MM.1S (cell line): ENCODE results near the gene TMEM63B.

Experiments
- DNase-seq: peaks from one replicate; pipeline ENCODE4 v3.0.0-alpha.2; 2015
- H2AFZ ChIP-seq: fragments of 300-600 bp; sonication (generic); 2 replicates; pipeline ENCODE4 v1.6.0; 2016; ENCODE audit warnings: antibody characterized with exemption, low read length
- H3F3A ChIP-seq: fragments of 300-600 bp; sonication (generic); 2 replicates; pipeline ENCODE4 v1.6.1; 2016; ENCODE audit warnings: mild to moderate bottlenecking, antibody characterized with exemption, low read length, moderate library complexity, mixed read lengths; ENCODE audit not compliant: insufficient read depth
- H3K27ac ChIP-seq: fragments of 300-600 bp; sonication (generic); 2 replicates; pipeline ENCODE4 v1.5.1; 2016; ENCODE audit warnings: mild to moderate bottlenecking, low read length
- H3K27me3 ChIP-seq: fragments of 300-600 bp; sonication (generic); replicated peaks from 2 replicates; pipeline ENCODE4 v1.6.0; 2016; ENCODE audit warnings: low read length; ENCODE audit not compliant: insufficient read depth
- H3K36me3 ChIP-seq: fragments of 300-600 bp; sonication (generic); replicated peaks from 2 replicates; pipeline ENCODE4 v1.6.1; 2016; ENCODE audit warnings: mild to moderate bottlenecking, low read length, mixed read lengths; ENCODE audit not compliant: insufficient read depth
- H3K4me1 ChIP-seq: fragments of 300-600 bp; sonication (generic); 2 replicates; pipeline ENCODE4 v1.6.1; 2016; ENCODE audit warnings: low read length, mixed read lengths
- H3K4me2 ChIP-seq: fragments of 300-600 bp; sonication (generic); 2 replicates; pipeline ENCODE4 v1.6.0; 2016; ENCODE audit warnings: low read depth, low read length
- H3K4me3 ChIP-seq: fragments of 300-600 bp; sonication (generic); 2 replicates; pipeline ENCODE4 v1.5.1; 2016; ENCODE audit warnings: low read length, mixed read lengths
- H3K79me2 ChIP-seq: fragments of 300-600 bp; sonication (generic); 2 replicates; pipeline ENCODE4 v1.6.1; 2016; ENCODE audit warnings: mixed run types, low read length, mixed read lengths
- H3K9ac ChIP-seq: fragments of 300-600 bp; sonication (generic); 2 replicates; pipeline ENCODE4 v1.6.1; 2016; ENCODE audit warnings: low read length, mixed read lengths
- H3K9me2 ChIP-seq: fragments of 300-600 bp; sonication (generic); replicated peaks from 2 replicates; pipeline ENCODE4 v1.6.1; 2016; ENCODE audit warnings: mild to moderate bottlenecking, low read length, mixed read lengths; ENCODE audit not compliant: insufficient read depth
- H3K9me3 ChIP-seq: fragments of 300-600 bp; sonication (generic); replicated peaks from 2 replicates; pipeline ENCODE4 v1.6.1; 2016; ENCODE audit warnings: mild to moderate bottlenecking, low read length, mixed read lengths; ENCODE audit not compliant: insufficient read depth
- H4K20me1 ChIP-seq: fragments of 300-600 bp; sonication (generic); 2 replicates; pipeline ENCODE4 v1.6.1; 2016; ENCODE audit warnings: mild to moderate bottlenecking, low read length, moderate library complexity, mixed read lengths; ENCODE audit not compliant: insufficient read depth
- CTCF ChIP-seq: fragments of 300-600 bp; sonication (generic); IDR thresholded peaks from 2 replicates; pipeline ENCODE4 v1.5.1; 2016; ENCODE audit warnings: antibody characterized with exemption, low read length, mixed read lengths
- EZH2 ChIP-seq: fragments of 300-600 bp; sonication (generic); optimal IDR thresholded peaks from 2 replicates; pipeline ENCODE3; 2017; ENCODE audit warnings: low read depth, mild to moderate bottlenecking, antibody characterized with exemption, low read length, mixed read lengths
- EZH2phosphoT487 ChIP-seq: fragments of 300-600 bp; sonication (generic); IDR thresholded peaks from 2 replicates; pipeline ENCODE4 v1.6.1; 2018; ENCODE audit warnings: antibody characterized with exemption, low read length

The TMEM63B gene

GRCh38 chr6:44176130-44176761 lies 48.9 kb downstream of the TMEM63B start:
- no peaks in the 10 kb centered on the region for H3F3A ChIP-seq
- H3K36me3 ChIP-seq, result no peaks in the 10 kb centered on the region
- H3K4me1 ChIP-seq, result no peaks in the 10 kb centered on the region
- no peaks in the 10 kb centered on the region for H3K9me3 ChIP-seq
- no peak for DNase-seq
- no peaks in the 10 kb centered on the region for H3K79me2 ChIP-seq
- TF ChIP-seq CTCF (no peak), EZH2 (no peak), EZH2phosphoT487 (no peak)
- no peaks in the 10 kb centered on the region for H4K20me1 ChIP-seq
- H3K4me3 ChIP-seq, result no peak overlapping the region
- no peak overlapping the region for H3K9ac ChIP-seq
- no peaks in the 10 kb centered on the region; the same call in none of the 2 replicates for H3K27me3 ChIP-seq
- no peaks in the 10 kb centered on the region for H3K9me2 ChIP-seq
- H3K27ac ChIP-seq, result no peak overlapping the region
- no peak overlapping the region for H3K4me2 ChIP-seq
- no peak overlapping the region for H2AFZ ChIP-seq

- H2AFZ ChIP-seq, result no peak overlapping the region
- no peaks in the 10 kb centered on the region for H3K36me3 ChIP-seq
- H3F3A ChIP-seq, result no peaks in the 10 kb centered on the region
- H3K4me2 ChIP-seq, result no peak overlapping the region
- no peaks in the 10 kb centered on the region for H3K4me1 ChIP-seq
- H3K9me3 ChIP-seq, result no peaks in the 10 kb centered on the region
- H4K20me1 ChIP-seq, result no peaks in the 10 kb centered on the region
- no peaks in the 10 kb centered on the region for H3K9me2 ChIP-seq
- TF ChIP-seq CTCF (no peak), EZH2phosphoT487 (no peak), EZH2 (no peak)
- H3K27ac ChIP-seq, result no peak overlapping the region
- DNase-seq, result no peak
- no peaks in the 10 kb centered on the region; the same call in none of the 2 replicates for H3K27me3 ChIP-seq
- H3K79me2 ChIP-seq, result no peaks in the 10 kb centered on the region
- H3K4me3 ChIP-seq, result no peak overlapping the region
- H3K9ac ChIP-seq, result no peak overlapping the region
Observed at GRCh38 chr6:44176762-44177509, 49.6 kb downstream of the TMEM63B start.

- no peak for DNase-seq
- H3K4me1 ChIP-seq, result no peaks in the 10 kb centered on the region
- TF ChIP-seq EZH2, result no peak
- no peak for TF ChIP-seq EZH2phosphoT487
- no peak for TF ChIP-seq CTCF
- H3K79me2 ChIP-seq, result no peaks in the 10 kb centered on the region
- H3K9me2 ChIP-seq, result no peaks in the 10 kb centered on the region
- H3F3A ChIP-seq, result no peaks in the 10 kb centered on the region
- no peaks in the 10 kb centered on the region; the same call in none of the 2 replicates for H3K27me3 ChIP-seq
- no peak overlapping the region for H3K4me3 ChIP-seq
- H2AFZ ChIP-seq, result no peak overlapping the region
- H3K9me3 ChIP-seq, result no peaks in the 10 kb centered on the region
- no peaks in the 10 kb centered on the region for H3K36me3 ChIP-seq
- H3K27ac ChIP-seq, result no peak overlapping the region
- H4K20me1 ChIP-seq, result no peaks in the 10 kb centered on the region
- no peak overlapping the region for H3K4me2 ChIP-seq
- H3K9ac ChIP-seq, result no peak overlapping the region
Observed at GRCh38 chr6:44177691-44178423, 50.5 kb downstream of the TMEM63B start.
